ENCODE measurements around the gene CEBPA.

Gene CEBPA

GRCh38 chr19:33254245-33254824, 48.0 kb downstream of the CEBPA start:
- Histone ChIP-seq H3K4me3 (ENCODE audit: low read depth in 1 of 2, low read length in 2 of 2) (no peak overlapping the region), H3K4me1 (ENCODE audit: control insufficient read depth in 1 of 2, insufficient read depth in 2 of 2, low read length in 2 of 2) (no peaks in the 10 kb centered on the region), H3K9me3 (ENCODE audit: control insufficient read depth in 1 of 2, low read length in 2 of 2) (peaks cover 0 to 9% of the 10 kb centered on the region in 2 donors), H3K36me3 (ENCODE audit: control insufficient read depth in 1 of 2, insufficient read depth in 2 of 2, low read length in 2 of 2) (no peaks in the 10 kb centered on the region), H3K27ac (ENCODE audit: low read length) (no peak overlapping the region), H3K27me3 (ENCODE audit: low read depth, low read length) (no peaks in the 10 kb centered on the region)

GRCh38 chr19:33252971-33253370, 49.4 kb downstream of the CEBPA start:
- Histone ChIP-seq H3K36me3 (ENCODE audit: control insufficient read depth in 1 of 2, insufficient read depth in 2 of 2, low read length in 2 of 2) (no peaks in the 10 kb centered on the region), H3K27me3 (ENCODE audit: low read depth, low read length) (no peaks in the 10 kb centered on the region), H3K4me3 (ENCODE audit: low read depth in 1 of 2, low read length in 2 of 2) (no peak overlapping the region), H3K9me3 (ENCODE audit: control insufficient read depth in 1 of 2, low read length in 2 of 2) (peaks cover 0 to 4% of the 10 kb centered on the region in 2 donors), H3K27ac (ENCODE audit: low read length) (no peak overlapping the region), H3K4me1 (ENCODE audit: control insufficient read depth in 1 of 2, insufficient read depth in 2 of 2, low read length in 2 of 2) (no peaks in the 10 kb centered on the region)

GRCh38 chr19:33252418-33252962, 49.8 kb downstream of the CEBPA start:
- Histone ChIP-seq H3K27me3 (ENCODE audit: low read depth, low read length) (no peaks in the 10 kb centered on the region), H3K9me3 (ENCODE audit: control insufficient read depth in 1 of 2, low read length in 2 of 2) (no peaks in the 10 kb centered on the region), H3K36me3 (ENCODE audit: control insufficient read depth in 1 of 2, insufficient read depth in 2 of 2, low read length in 2 of 2) (no peaks in the 10 kb centered on the region), H3K4me3 (ENCODE audit: low read depth in 1 of 2, low read length in 2 of 2) (no peak overlapping the region), H3K27ac (ENCODE audit: low read length) (no peak overlapping the region), H3K4me1 (ENCODE audit: control insufficient read depth in 1 of 2, insufficient read depth in 2 of 2, low read length in 2 of 2) (no peaks in the 10 kb centered on the region)

GRCh38 chr19:33251526-33252090, 50.7 kb downstream of the CEBPA start:
- Histone ChIP-seq H3K27me3 (ENCODE audit: low read depth, low read length) (no peaks in the 10 kb centered on the region), H3K9me3 (ENCODE audit: control insufficient read depth in 1 of 2, low read length in 2 of 2) (no peaks in the 10 kb centered on the region), H3K27ac (ENCODE audit: low read length) (no peak overlapping the region), H3K4me3 (ENCODE audit: low read depth in 1 of 2, low read length in 2 of 2) (no peak overlapping the region), H3K4me1 (ENCODE audit: control insufficient read depth in 1 of 2, insufficient read depth in 2 of 2, low read length in 2 of 2) (no peaks in the 10 kb centered on the region), H3K36me3 (ENCODE audit: control insufficient read depth in 1 of 2, insufficient read depth in 2 of 2, low read length in 2 of 2) (no peaks in the 10 kb centered on the region)

- no peak overlapping the region for H3K27ac ChIP-seq (ENCODE audit: low read length)
These were observed 51.3 kb downstream of the CEBPA start for GRCh38 chr19:33251076-33251475.

GRCh38 chr19:33250500-33250899, 51.8 kb downstream of the CEBPA start:
- Histone ChIP-seq H3K36me3 (ENCODE audit: control insufficient read depth in 1 of 2, insufficient read depth in 2 of 2, low read length in 2 of 2) (no peaks in the 10 kb centered on the region), H3K27me3 (ENCODE audit: low read depth, low read length) (no peaks in the 10 kb centered on the region), H3K9me3 (ENCODE audit: control insufficient read depth in 1 of 2, low read length in 2 of 2) (no peaks in the 10 kb centered on the region), H3K27ac (ENCODE audit: low read length) (no peak overlapping the region), H3K4me1 (ENCODE audit: control insufficient read depth in 1 of 2, insufficient read depth in 2 of 2, low read length in 2 of 2) (peaks cover 0 to 3% of the 10 kb centered on the region in 2 donors), H3K4me3 (ENCODE audit: low read depth in 1 of 2, low read length in 2 of 2) (no peak overlapping the region)

More at GRCh38 chr19:33251076-33251475, 51.3 kb downstream of the CEBPA start:
- no peaks in the 10 kb centered on the region for H3K36me3 ChIP-seq (ENCODE audit: control insufficient read depth in 1 of 2, insufficient read depth in 2 of 2, low read length in 2 of 2)
- H3K4me1 ChIP-seq (ENCODE audit: control insufficient read depth in 1 of 2, insufficient read depth in 2 of 2, low read length in 2 of 2): peaks cover 0 to 3% of the 10 kb centered on the region in 2 donors
- H3K9me3 ChIP-seq (ENCODE audit: control insufficient read depth in 1 of 2, low read length in 2 of 2): no peaks in the 10 kb centered on the region
- H3K4me3 ChIP-seq (ENCODE audit: low read depth in 1 of 2, low read length in 2 of 2): no peak overlapping the region
- H3K27me3 ChIP-seq (ENCODE audit: low read depth, low read length): no peaks in the 10 kb centered on the region

Data from muscle layer of duodenum (tissue), 2 donors.